K562 (cell line): ENCODE results near the gene E2F3. TPM values are rescaled to one million over a fixed set of nuclear protein-coding genes. Genes with fewer than 3 reads are reported as not detected.

Experiments
- ATAC-seq: fragments of 200-7000 bp; cut with Tn5 transposase; 3 replicates; pipeline ENCODE4 v1.9.1; 2020; ENCODE audit warnings: moderate library complexity
- BruUV-seq: library from RNA; stranded (reverse); fragments of 400-500 nt; replicated peaks from 2 replicates; lab custom pipeline; 2021; lab: Mats Ljungman, UMichigan
- CTCF ChIA-PET: fragments of 300-600 bp; formaldehyde crosslinking; extraction: SDS; loops from one replicate; lab custom pipeline; 2021; ENCODE audit warnings: low intra/inter-chr PET ratio; lab: Yijun Ruan, JAX
- POLR2A ChIA-PET: fragments of 300-600, 350-650 bp; sonication (Branson Sonifier 250); formaldehyde crosslinking; extraction: SDS; loops from one replicate; lab custom pipeline; 2021; ENCODE audit warnings: antibody characterized with exemption, inconsistent platforms; lab: Yijun Ruan, JAX
- DNase-seq, 4 experiments: peaks; one replicate each; pipeline versions ENCODE4 v3.0.0 to v3.0.0-alpha.2; 2011 to 2018; ENCODE audit warnings: low spot score in 3 of 4, mixed read lengths in 3 of 4; ENCODE audit errors: extremely low read depth in 1 of 4
- FAIRE-seq: peaks from 2 replicates; lab custom pipeline; 2011; peaks lifted over from hg19 to GRCh38; lab: Jason Lieb, UNC
- H2AFZ ChIP-seq: 2 replicates; pipeline ENCODE4 v1.6.0; 2011; ENCODE audit warnings: low read depth, low read length, control low read depth, inconsistent platforms
- H3K27ac ChIP-seq: fragments of 200-600 bp; 3 replicates; pipeline ENCODE4 v1.8.0; 2011; ENCODE audit warnings: low read depth, mild to moderate bottlenecking, control low read depth, inconsistent platforms, low read length, moderate library complexity, mixed read lengths; ENCODE audit errors: extremely low read depth
- H3K27me3 ChIP-seq, 2 experiments: fragments of 300-600 bp in 1 of 2; 2 replicates in 1 of 2; 3 replicates in 1 of 2; pipeline versions ENCODE4 v1.6.0 to v1.8.0; 2011; ENCODE audit warnings: inconsistent platforms in 2 of 2, low read length in 2 of 2, mild to moderate bottlenecking in 1 of 2, mixed read lengths in 1 of 2, moderate library complexity in 1 of 2; ENCODE audit not compliant: control insufficient read depth in 2 of 2, insufficient read depth in 2 of 2
- H3K36me3 ChIP-seq: fragments of 300-600 bp; 3 replicates; pipeline ENCODE4 v1.8.0; 2011; ENCODE audit warnings: mild to moderate bottlenecking, low read length, inconsistent platforms; ENCODE audit not compliant: control insufficient read depth, insufficient read depth
- H3K4me1 ChIP-seq, 2 experiments: fragments of 200-600 bp in 1 of 2; replicated peaks in 1 of 2; 2 replicates in 1 of 2; 3 replicates in 1 of 2; pipeline versions ENCODE4 v1.5.1 to v1.8.0; 2011; ENCODE audit warnings: inconsistent platforms in 2 of 2, low read length in 2 of 2, mild to moderate bottlenecking in 1 of 2, mixed read lengths in 1 of 2, moderate library complexity in 1 of 2; ENCODE audit not compliant: control insufficient read depth in 2 of 2, insufficient read depth in 2 of 2
- H3K4me2 ChIP-seq: 2 replicates; pipeline ENCODE4 v1.6.1; 2011; ENCODE audit warnings: low read length, control low read depth, inconsistent platforms, mixed read lengths; ENCODE audit not compliant: insufficient read depth
- H3K4me3 ChIP-seq: fragments of 200-600 bp; sonication (generic), shearing (Covaris generic); 2 replicates; pipeline ENCODE4 v1.5.1; 2016; ENCODE audit warnings: control low read depth, inconsistent platforms
- H3K79me2 ChIP-seq: fragments of 200-600 bp; 3 replicates; pipeline ENCODE4 v1.8.0; 2011; ENCODE audit warnings: low read length, inconsistent platforms; ENCODE audit not compliant: control insufficient read depth, insufficient read depth
- H3K9ac ChIP-seq, 2 experiments: 2 replicates each; pipeline versions ENCODE4 v1.6.0 to v1.6.1; 2011; ENCODE audit warnings: low read depth in 2 of 2, low read length in 2 of 2, control low read depth in 1 of 2, inconsistent platforms in 1 of 2, mild to moderate bottlenecking in 1 of 2, mixed read lengths in 1 of 2; ENCODE audit not compliant: insufficient read depth in 1 of 2
- H3K9me1 ChIP-seq: one replicate; pipeline ENCODE4 v1.6.0; 2011; ENCODE audit warnings: inconsistent platforms, mild to moderate bottlenecking, low read length, moderate library complexity; ENCODE audit not compliant: control insufficient read depth, insufficient read depth
- H3K9me3 ChIP-seq: replicated peaks from 2 replicates; pipeline ENCODE4 v1.5.1; 2011; ENCODE audit warnings: low read depth, low read length, inconsistent platforms; ENCODE audit not compliant: control insufficient read depth, insufficient read depth
- H4K20me1 ChIP-seq: replicated peaks from 2 replicates; pipeline ENCODE4 v1.6.1; 2011; ENCODE audit warnings: low read length, inconsistent platforms, mixed read lengths; ENCODE audit not compliant: control insufficient read depth, insufficient read depth
- ARID1B ChIP-seq: fragments of 450-650 bp; IDR thresholded peaks from 2 replicates; pipeline ENCODE4 v1.6.1; 2016; ENCODE audit warnings: antibody characterized with exemption, mild to moderate bottlenecking, inconsistent platforms
- BCL6 ChIP-seq: fragments of 250-450 bp; sonication (Bioruptor Pico); IDR thresholded peaks from 2 replicates; pipeline ENCODE4 v1.4.0; 2020
- BHLHE40 ChIP-seq: IDR thresholded peaks from 2 replicates; pipeline ENCODE4 v1.6.1; 2011; ENCODE audit warnings: low read length, improper control_type of control experiment
- CBX2 ChIP-seq: fragments of 200-600 bp; sonication (generic); IDR thresholded peaks from one replicate; pipeline ENCODE4 v1.6.1; 2012; ENCODE audit warnings: mild to moderate bottlenecking, low read length, inconsistent platforms; ENCODE audit not compliant: insufficient read depth, poor library complexity, severe bottlenecking
- HLTF ChIP-seq: fragments of 450-650 bp; IDR thresholded peaks from 2 replicates; pipeline ENCODE4 v1.6.1; 2016
- KAT2B ChIP-seq: IDR thresholded peaks from one replicate; pipeline ENCODE4 v1.6.1; 2012; ENCODE audit warnings: low read depth, mild to moderate bottlenecking, control low read depth, inconsistent platforms, low read length, moderate library complexity
- LARP7 ChIP-seq: fragments of 450-650 bp; IDR thresholded peaks from 2 replicates; pipeline ENCODE4 v1.6.1; 2016
- NFE2L1 ChIP-seq: fragments of 450-650 bp; IDR thresholded peaks from 2 replicates; pipeline ENCODE4 v1.6.1; 2016; ENCODE audit warnings: missing genetic modification characterization, low read depth, mild to moderate bottlenecking, missing compliant biosample characterization, moderate library complexity, borderline replicate concordance
- SOX6 ChIP-seq: fragments of 450-650 bp; IDR thresholded peaks from 2 replicates; pipeline ENCODE4 v1.6.1; 2014; ENCODE audit warnings: mild to moderate bottlenecking
- SP1 ChIP-seq: sonication (generic); formaldehyde crosslinking; IDR thresholded peaks from 2 replicates; pipeline ENCODE4 v1.8.1; 2022; ENCODE audit warnings: mild to moderate bottlenecking, missing genetic modification reagents
- STAT5B ChIP-seq: fragments of 250-450 bp; sonication (Bioruptor Pico); IDR thresholded peaks from 2 replicates; pipeline ENCODE4 v1.8.0; 2021; ENCODE audit warnings: mild to moderate bottlenecking, inconsistent platforms
- ZNF232 ChIP-seq: sonication (generic); formaldehyde crosslinking; IDR thresholded peaks from 2 replicates; pipeline ENCODE4 v1.8.0; 2022; ENCODE audit warnings: mild to moderate bottlenecking, missing genetic modification reagents
- ZNF57 ChIP-seq: fragments of 450-650 bp; formaldehyde crosslinking; IDR thresholded peaks from 2 replicates; pipeline ENCODE4 v1.4.0; 2020; ENCODE audit warnings: mild to moderate bottlenecking, moderate library complexity
- ZNF79 ChIP-seq: fragments of 250-450 bp; sonication (Bioruptor Pico); IDR thresholded peaks from 2 replicates; pipeline ENCODE4 v1.4.0; 2020; ENCODE audit warnings: low read depth, mild to moderate bottlenecking, moderate library complexity
- WGBS: fragments of 100-300 bp; shearing (Covaris generic); methylation state at CpG from one replicate; pipeline ENCODE4 v1.1.6; 2016; ENCODE audit warnings: low coverage, mixed read lengths; ENCODE audit not compliant: insufficient coverage; ENCODE audit errors: missing lambda C conversion rate; 5-methylcytosine and 5-hydroxymethylcytosine counted together
- in situ Hi-C: fragments of 300-500 bp; cut with MboI; formaldehyde crosslinking; loops from 4 replicates; pipeline ENCODE4 v1.15.0; 2018; ENCODE audit warnings: inconsistent platforms, mixed read lengths
- intact Hi-C: fragments of 100-400 bp; cut with micrococcal nuclease; formaldehyde crosslinking; loops from 2 replicates; pipeline ENCODE4 v1.14.2; 2022
- polyA plus RNA-seq, 8 experiments: library from polyadenylated mRNA; depleted of rRNA in 4 of 8; stranded (reverse) in 5 of 8; unstranded in 3 of 8; fragments of >200 nt; fragmentation: Nextera tagmentation in 2 of 8; fragmentation: Illumina TruSeq in 1 of 8; extraction: Ambion mirVana in 2 of 8; extraction: Trizol in 1 of 8; gene quantifications; 2 replicates each; pipeline versions ENCODE4 v1.2.1 to v1.2.3, GENCODE V29; 2011 to 2014; ENCODE audit warnings: inconsistent platforms in 1 of 8, missing spikeins in 1 of 8
- total RNA-seq, 7 experiments: library from RNA; depleted of rRNA in 6 of 7; stranded (reverse); fragments of >200 nt in 6 of 7; fragmentation: Illumina TruSeq in 2 of 7; extraction: Trizol in 2 of 7; gene quantifications; 2 replicates each; pipeline versions ENCODE4 v1.2.1 to v1.2.3, GENCODE V29; 2011 to 2021; ENCODE audit warnings: low replicate concordance in 1 of 7
- TF ChIP-seq, protein P1 (sequence below): fragments of 250-450 bp; sonication (Bioruptor Pico); IDR thresholded peaks from 2 replicates; pipeline ENCODE4 v1.5.0; 2021; ENCODE audit warnings: mild to moderate bottlenecking, borderline replicate concordance
- TF ChIP-seq, protein P2 (sequence below): sonication (generic); formaldehyde crosslinking; IDR thresholded peaks from 2 replicates; pipeline ENCODE4 v1.8.0; 2022; ENCODE audit warnings: missing genetic modification reagents, mild to moderate bottlenecking, borderline replicate concordance
- TF ChIP-seq, protein P3 (sequence below): conservative IDR thresholded peaks from 2 replicates; pipeline ENCODE4 v1.6.1; 2011; ENCODE audit warnings: low read depth, mild to moderate bottlenecking, low read length; ENCODE audit not compliant: control insufficient read depth

The E2F3 gene
- total and polyA plus RNA-seq, 9 of the 15 experiments (the other 6 are each of a cell fraction or from before 2014, with no cell fraction given): 11.1 to 44.7 (median 27.2) TPM

DNA sequence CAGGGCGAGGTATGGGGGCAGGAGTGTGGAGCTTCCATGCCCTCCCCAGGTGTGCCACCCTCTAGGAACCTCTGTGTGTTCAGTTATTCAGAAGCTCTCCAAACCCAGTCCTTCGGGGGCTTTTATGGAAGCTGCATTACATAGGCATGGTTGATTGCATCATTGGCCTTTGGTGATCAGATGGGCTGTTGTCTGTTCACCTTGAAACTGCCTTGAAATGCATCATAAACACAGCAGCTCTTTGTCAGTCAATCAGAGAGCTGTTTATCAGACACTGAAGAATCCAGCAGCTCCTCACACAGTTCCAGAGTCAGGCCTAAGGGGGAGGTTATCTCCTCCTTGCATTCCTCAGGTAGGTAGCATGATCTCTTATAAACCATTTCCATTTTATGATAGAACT lies 62.4 kb downstream of the E2F3 start (continued):
- no peak for TF ChIP-seq ZNF232
- no peak for TF ChIP-seq STAT5B (CRISPR knock-in tag)
- TF ChIP-seq HLTF: no peak
- TF ChIP-seq SOX6: no peak
- no peak for TF ChIP-seq ZNF79 (CRISPR knock-in tag)
- no peak for TF ChIP-seq NFE2L1 (tag)
- no peak for TF ChIP-seq KAT2B
- TF ChIP-seq, protein P1, sequence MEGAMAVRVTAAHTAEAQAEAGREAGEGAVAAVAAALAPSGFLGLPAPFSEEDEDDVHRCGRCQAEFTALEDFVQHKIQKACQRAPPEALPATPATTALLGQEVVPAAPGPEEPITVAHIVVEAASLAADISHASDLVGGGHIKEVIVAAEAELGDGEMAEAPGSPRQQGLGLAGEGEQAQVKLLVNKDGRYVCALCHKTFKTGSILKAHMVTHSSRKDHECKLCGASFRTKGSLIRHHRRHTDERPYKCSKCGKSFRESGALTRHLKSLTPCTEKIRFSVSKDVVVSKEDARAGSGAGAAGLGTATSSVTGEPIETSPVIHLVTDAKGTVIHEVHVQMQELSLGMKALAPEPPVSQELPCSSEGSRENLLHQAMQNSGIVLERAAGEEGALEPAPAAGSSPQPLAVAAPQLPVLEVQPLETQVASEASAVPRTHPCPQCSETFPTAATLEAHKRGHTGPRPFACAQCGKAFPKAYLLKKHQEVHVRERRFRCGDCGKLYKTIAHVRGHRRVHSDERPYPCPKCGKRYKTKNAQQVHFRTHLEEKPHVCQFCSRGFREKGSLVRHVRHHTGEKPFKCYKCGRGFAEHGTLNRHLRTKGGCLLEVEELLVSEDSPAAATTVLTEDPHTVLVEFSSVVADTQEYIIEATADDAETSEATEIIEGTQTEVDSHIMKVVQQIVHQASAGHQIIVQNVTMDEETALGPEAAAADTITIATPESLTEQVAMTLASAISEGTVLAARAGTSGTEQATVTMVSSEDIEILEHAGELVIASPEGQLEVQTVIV (CRISPR knock-in tag): no peak
- TF ChIP-seq ARID1B: 0 out of 2 replicates have a peak, but pooled peaks have one; percentile 24
- TF ChIP-seq, all 486 proteins: peak for 9

DNA sequence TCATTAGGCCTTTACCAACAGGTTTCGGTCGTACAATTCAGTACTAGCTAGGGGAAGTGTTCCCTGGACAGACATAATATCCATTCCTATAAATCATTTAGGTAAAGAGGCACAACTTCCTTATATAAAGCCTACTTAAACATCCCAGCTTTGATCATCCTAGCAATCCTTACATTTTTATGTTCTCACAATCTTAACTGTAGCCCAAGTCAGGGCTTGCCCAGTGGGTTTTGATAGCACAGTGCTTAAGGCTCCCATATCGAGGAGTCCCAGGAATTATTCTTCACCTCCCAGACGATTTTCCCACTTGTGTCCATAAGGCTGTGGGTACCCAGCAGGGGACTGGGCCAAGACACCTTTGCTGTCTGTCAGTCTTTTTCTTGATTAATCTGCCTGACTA lies 63.2 kb downstream of the E2F3 start:
- Histone ChIP-seq H4K20me1 (peaks cover 3% of the 10 kb centered on the region; the same call in 1 of the 2 replicates), H2AFZ (no peak overlapping the region), H3K27ac (no peak overlapping the region), H3K36me3 (peaks cover 73% of the 10 kb centered on the region), H3K9me3 (no peaks in the 10 kb centered on the region), H3K27me3 (no peaks in the 10 kb centered on the region), H3K9ac (no peak overlapping the region), H3K4me3 (no peak overlapping the region), H3K79me2 (peaks cover 96% of the 10 kb centered on the region), H3K4me2 (no peak overlapping the region), H3K9me1 (no peaks in the 10 kb centered on the region), H3K4me1 (peaks cover 8 to 14% of the 10 kb centered on the region in 2 experiments; a peak in 4 of 5 replicates)
- in situ Hi-C loops (no loop called here), intact Hi-C loops (no loop called here)
- WGBS: 92% methylated on average over 4 of the region's 4 CpGs
- no peak for ATAC-seq
- ChIA-PET CTCF (no interaction called here), POLR2A (interaction anchor here (1.0 kb wide), 1 partner anchor 9 kb away, joined by 4 read pairs; no protein-coding TSS in a partner anchor)
- no peak for FAIRE-seq
- DNase-seq: no peak
- no TSS peak for BruUV-seq
- no peak for TF ChIP-seq CBX2
- no peak for TF ChIP-seq LARP7
- TF ChIP-seq, protein P2, sequence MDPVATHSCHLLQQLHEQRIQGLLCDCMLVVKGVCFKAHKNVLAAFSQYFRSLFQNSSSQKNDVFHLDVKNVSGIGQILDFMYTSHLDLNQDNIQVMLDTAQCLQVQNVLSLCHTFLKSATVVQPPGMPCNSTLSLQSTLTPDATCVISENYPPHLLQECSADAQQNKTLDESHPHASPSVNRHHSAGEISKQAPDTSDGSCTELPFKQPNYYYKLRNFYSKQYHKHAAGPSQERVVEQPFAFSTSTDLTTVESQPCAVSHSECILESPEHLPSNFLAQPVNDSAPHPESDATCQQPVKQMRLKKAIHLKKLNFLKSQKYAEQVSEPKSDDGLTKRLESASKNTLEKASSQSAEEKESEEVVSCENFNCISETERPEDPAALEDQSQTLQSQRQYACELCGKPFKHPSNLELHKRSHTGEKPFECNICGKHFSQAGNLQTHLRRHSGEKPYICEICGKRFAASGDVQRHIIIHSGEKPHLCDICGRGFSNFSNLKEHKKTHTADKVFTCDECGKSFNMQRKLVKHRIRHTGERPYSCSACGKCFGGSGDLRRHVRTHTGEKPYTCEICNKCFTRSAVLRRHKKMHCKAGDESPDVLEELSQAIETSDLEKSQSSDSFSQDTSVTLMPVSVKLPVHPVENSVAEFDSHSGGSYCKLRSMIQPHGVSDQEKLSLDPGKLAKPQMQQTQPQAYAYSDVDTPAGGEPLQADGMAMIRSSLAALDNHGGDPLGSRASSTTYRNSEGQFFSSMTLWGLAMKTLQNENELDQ: no peak
- no peak for TF ChIP-seq SP1
- TF ChIP-seq, protein P3, sequence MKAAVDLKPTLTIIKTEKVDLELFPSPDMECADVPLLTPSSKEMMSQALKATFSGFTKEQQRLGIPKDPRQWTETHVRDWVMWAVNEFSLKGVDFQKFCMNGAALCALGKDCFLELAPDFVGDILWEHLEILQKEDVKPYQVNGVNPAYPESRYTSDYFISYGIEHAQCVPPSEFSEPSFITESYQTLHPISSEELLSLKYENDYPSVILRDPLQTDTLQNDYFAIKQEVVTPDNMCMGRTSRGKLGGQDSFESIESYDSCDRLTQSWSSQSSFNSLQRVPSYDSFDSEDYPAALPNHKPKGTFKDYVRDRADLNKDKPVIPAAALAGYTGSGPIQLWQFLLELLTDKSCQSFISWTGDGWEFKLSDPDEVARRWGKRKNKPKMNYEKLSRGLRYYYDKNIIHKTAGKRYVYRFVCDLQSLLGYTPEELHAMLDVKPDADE: no peak
- TF ChIP-seq BHLHE40: no peak
- no peak for TF ChIP-seq ARID1B
- no peak for TF ChIP-seq BCL6 (CRISPR knock-in tag)
- no peak for TF ChIP-seq ZNF57 (CRISPR knock-in tag)
